Measurements from ENCODE around the gene ZFYVE9.

ZFYVE9 gene

GRCh38 chr1:52238887-52239707, 97.2 kb downstream of the ZFYVE9 start (continued):
- TF ChIP-seq POU6F1 (CRISPR knock-in tag; IDR thresholded peaks at IDR 0.05; ENCODE audit: borderline replicate concordance, low read depth) (no peak), TOX (CRISPR knock-in tag; IDR thresholded peaks at IDR 0.05; ENCODE audit: borderline replicate concordance) (no peak), BACH2 (CRISPR knock-in tag; IDR thresholded peaks at IDR 0.05; ENCODE audit: borderline replicate concordance) (no peak), OSR1 (CRISPR knock-in tag; IDR thresholded peaks at IDR 0.05) (no peak)

DNA sequence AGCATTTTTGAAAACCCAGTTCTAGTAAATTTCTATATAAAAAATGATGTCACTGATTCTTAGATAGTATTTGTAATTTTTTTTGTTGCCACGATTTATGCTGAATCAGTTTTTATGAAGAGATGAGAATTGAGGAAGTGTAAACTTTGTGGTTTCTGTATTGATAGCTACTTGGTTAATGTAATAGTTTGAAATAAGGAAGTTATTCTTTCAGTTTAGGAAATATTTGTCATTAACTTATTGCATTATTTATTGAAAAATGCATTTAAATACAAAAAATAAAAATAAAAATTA, 97.8 kb downstream of the ZFYVE9 start:
- TF ChIP-seq ZNF565 (CRISPR knock-in tag; conservative IDR thresholded peaks at IDR 0.05; ENCODE audit: low read depth) (no peak), ZNF8 (CRISPR knock-in tag; IDR thresholded peaks at IDR 0.05) (no peak), ZFP3 (CRISPR knock-in tag; IDR thresholded peaks at IDR 0.05) (no peak), GLIS3 (CRISPR knock-in tag; IDR thresholded peaks at IDR 0.05) (no peak), CSRNP3 (CRISPR knock-in tag; IDR thresholded peaks at IDR 0.05) (no peak), ZNF70 (CRISPR knock-in tag; IDR thresholded peaks at IDR 0.05) (no peak), ESRRG (CRISPR knock-in tag; IDR thresholded peaks at IDR 0.05) (no peak), POU6F1 (CRISPR knock-in tag; IDR thresholded peaks at IDR 0.05; ENCODE audit: borderline replicate concordance, low read depth) (no peak), BACH2 (CRISPR knock-in tag; IDR thresholded peaks at IDR 0.05; ENCODE audit: borderline replicate concordance) (no peak)
- TF ChIP-seq, protein P1, sequence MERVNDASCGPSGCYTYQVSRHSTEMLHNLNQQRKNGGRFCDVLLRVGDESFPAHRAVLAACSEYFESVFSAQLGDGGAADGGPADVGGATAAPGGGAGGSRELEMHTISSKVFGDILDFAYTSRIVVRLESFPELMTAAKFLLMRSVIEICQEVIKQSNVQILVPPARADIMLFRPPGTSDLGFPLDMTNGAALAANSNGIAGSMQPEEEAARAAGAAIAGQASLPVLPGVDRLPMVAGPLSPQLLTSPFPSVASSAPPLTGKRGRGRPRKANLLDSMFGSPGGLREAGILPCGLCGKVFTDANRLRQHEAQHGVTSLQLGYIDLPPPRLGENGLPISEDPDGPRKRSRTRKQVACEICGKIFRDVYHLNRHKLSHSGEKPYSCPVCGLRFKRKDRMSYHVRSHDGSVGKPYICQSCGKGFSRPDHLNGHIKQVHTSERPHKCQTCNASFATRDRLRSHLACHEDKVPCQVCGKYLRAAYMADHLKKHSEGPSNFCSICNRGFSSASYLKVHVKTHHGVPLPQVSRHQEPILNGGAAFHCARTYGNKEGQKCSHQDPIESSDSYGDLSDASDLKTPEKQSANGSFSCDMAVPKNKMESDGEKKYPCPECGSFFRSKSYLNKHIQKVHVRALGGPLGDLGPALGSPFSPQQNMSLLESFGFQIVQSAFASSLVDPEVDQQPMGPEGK (CRISPR knock-in tag; IDR thresholded peaks at IDR 0.05; ENCODE audit: borderline replicate concordance): no peak
- TF ChIP-seq, protein P2, sequence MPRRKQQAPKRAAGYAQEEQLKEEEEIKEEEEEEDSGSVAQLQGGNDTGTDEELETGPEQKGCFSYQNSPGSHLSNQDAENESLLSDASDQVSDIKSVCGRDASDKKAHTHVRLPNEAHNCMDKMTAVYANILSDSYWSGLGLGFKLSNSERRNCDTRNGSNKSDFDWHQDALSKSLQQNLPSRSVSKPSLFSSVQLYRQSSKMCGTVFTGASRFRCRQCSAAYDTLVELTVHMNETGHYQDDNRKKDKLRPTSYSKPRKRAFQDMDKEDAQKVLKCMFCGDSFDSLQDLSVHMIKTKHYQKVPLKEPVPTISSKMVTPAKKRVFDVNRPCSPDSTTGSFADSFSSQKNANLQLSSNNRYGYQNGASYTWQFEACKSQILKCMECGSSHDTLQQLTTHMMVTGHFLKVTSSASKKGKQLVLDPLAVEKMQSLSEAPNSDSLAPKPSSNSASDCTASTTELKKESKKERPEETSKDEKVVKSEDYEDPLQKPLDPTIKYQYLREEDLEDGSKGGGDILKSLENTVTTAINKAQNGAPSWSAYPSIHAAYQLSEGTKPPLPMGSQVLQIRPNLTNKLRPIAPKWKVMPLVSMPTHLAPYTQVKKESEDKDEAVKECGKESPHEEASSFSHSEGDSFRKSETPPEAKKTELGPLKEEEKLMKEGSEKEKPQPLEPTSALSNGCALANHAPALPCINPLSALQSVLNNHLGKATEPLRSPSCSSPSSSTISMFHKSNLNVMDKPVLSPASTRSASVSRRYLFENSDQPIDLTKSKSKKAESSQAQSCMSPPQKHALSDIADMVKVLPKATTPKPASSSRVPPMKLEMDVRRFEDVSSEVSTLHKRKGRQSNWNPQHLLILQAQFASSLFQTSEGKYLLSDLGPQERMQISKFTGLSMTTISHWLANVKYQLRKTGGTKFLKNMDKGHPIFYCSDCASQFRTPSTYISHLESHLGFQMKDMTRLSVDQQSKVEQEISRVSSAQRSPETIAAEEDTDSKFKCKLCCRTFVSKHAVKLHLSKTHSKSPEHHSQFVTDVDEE (CRISPR knock-in tag; IDR thresholded peaks at IDR 0.05): no peak
- no peak for ATAC-seq

DNA sequence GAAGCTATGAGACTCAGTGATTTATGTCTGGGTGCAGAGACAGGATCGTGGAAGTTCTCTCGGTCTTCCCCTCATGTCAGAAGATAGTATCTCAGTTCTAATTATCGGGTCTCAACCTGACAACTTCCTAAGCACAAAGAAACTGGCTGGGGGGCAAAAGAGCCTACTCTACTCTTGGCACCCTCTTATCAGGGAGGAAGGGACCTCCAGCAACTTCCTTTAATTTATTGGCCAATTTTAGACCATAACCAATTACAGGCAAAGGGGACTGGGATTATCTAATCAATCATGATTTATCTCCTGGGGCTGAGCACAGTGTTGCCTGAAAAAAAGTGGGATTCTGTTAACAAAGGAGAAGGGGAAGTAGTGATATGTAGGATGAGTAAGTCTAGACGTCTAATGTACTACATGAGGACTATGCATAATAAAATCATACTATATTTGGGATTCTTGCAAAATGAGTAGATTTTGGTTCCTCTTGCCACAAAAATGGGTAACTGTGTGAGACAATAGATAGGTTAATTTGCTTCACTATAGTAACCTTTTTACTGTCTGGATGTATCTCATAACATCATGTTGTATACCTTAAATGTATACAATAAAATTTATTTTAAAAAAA, 98.8 kb downstream of the ZFYVE9 start:
- ATAC-seq: no peak
- no peak for TF ChIP-seq ZNF8 (CRISPR knock-in tag; IDR thresholded peaks at IDR 0.05)
- TF ChIP-seq RARB (CRISPR knock-in tag; IDR thresholded peaks at IDR 0.05): no peak
- TF ChIP-seq TOX (CRISPR knock-in tag; IDR thresholded peaks at IDR 0.05; ENCODE audit: borderline replicate concordance): no peak
- TF ChIP-seq CSRNP3 (CRISPR knock-in tag; IDR thresholded peaks at IDR 0.05): no peak
- TF ChIP-seq OSR1 (CRISPR knock-in tag; IDR thresholded peaks at IDR 0.05): no peak
- TF ChIP-seq, protein P2 (CRISPR knock-in tag; IDR thresholded peaks at IDR 0.05): no peak
- no peak for TF ChIP-seq BACH2 (CRISPR knock-in tag; IDR thresholded peaks at IDR 0.05; ENCODE audit: borderline replicate concordance)
- TF ChIP-seq, protein P1 (CRISPR knock-in tag; IDR thresholded peaks at IDR 0.05; ENCODE audit: borderline replicate concordance): no peak
- no peak for TF ChIP-seq CREB5 (CRISPR knock-in tag; IDR thresholded peaks at IDR 0.05; ENCODE audit: low read depth)
- no peak for TF ChIP-seq ZNF565 (CRISPR knock-in tag; conservative IDR thresholded peaks at IDR 0.05; ENCODE audit: low read depth)
- TF ChIP-seq ESRRG (CRISPR knock-in tag; IDR thresholded peaks at IDR 0.05): no peak
